D721Med (cell line): ENCODE measurements around the gene ST8SIA1.

Experiments
- DNase-seq: peaks from one replicate; pipeline ENCODE4 v3.0.0; 2011; ENCODE audit warnings: low spot score; ENCODE audit not compliant: insufficient read length
- FAIRE-seq: peaks from 2 replicates; lab custom pipeline; 2011; peaks lifted over from hg19 to GRCh38; lab: Jason Lieb, UNC
- TF ChIP-seq, protein P1 (sequence below): IDR thresholded peaks from 2 replicates; pipeline ENCODE4 v1.5.1; 2012; ENCODE audit warnings: mild to moderate bottlenecking, control low read depth; ENCODE audit not compliant: insufficient read depth; ENCODE audit errors: missing control alignments

The ST8SIA1 gene

DNA sequence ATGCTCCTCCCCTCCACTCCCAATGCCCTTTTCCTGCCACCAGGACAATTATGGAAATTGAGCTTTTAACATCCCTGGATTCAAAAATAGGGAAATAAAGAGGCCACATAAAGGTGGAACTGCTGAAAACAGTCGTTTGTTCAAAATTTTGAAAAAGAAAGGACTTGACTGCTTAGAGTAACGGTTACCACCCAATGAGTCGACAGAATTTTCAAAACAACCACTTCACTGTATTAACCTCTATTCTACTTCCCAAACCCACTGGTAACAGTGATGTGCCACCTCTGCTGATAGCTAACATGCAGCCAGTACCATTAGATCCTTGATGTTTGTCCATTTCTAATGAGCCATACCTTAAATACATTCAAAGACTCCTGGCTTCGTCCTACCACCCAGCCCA is 4.9 kb downstream of the ST8SIA1 start:
- TF ChIP-seq, protein P1, sequence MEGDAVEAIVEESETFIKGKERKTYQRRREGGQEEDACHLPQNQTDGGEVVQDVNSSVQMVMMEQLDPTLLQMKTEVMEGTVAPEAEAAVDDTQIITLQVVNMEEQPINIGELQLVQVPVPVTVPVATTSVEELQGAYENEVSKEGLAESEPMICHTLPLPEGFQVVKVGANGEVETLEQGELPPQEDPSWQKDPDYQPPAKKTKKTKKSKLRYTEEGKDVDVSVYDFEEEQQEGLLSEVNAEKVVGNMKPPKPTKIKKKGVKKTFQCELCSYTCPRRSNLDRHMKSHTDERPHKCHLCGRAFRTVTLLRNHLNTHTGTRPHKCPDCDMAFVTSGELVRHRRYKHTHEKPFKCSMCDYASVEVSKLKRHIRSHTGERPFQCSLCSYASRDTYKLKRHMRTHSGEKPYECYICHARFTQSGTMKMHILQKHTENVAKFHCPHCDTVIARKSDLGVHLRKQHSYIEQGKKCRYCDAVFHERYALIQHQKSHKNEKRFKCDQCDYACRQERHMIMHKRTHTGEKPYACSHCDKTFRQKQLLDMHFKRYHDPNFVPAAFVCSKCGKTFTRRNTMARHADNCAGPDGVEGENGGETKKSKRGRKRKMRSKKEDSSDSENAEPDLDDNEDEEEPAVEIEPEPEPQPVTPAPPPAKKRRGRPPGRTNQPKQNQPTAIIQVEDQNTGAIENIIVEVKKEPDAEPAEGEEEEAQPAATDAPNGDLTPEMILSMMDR = no peak
- FAIRE-seq (no peak), DNase-seq (no peak)

- DNase-seq = no peak
- TF ChIP-seq, protein P1 = no peak
- no peak for FAIRE-seq
Measured at GRCh38 chr12:22325218-22325617, 9.3 kb downstream of the ST8SIA1 start.

GRCh38 chr12:22322091-22322490 is 12.4 kb downstream of the ST8SIA1 start:
- DNase-seq (no peak), FAIRE-seq (no peak)
- TF ChIP-seq, protein P1 = no peak

- no peak for FAIRE-seq
- TF ChIP-seq, protein P1 = no peak
- no peak for DNase-seq
Measured at GRCh38 chr12:22321638-22322037, 12.9 kb downstream of the ST8SIA1 start.

- TF ChIP-seq, protein P1 = no peak
Measured at GRCh38 chr12:22321018-22321605, 13.4 kb downstream of the ST8SIA1 start.

GRCh38 chr12:22318108-22318737 is 16.3 kb downstream of the ST8SIA1 start:
- DNase-seq (no peak), FAIRE-seq (no peak)
- TF ChIP-seq, protein P1 = no peak

More at GRCh38 chr12:22321018-22321605, 13.4 kb downstream of the ST8SIA1 start:
- DNase-seq = no peak
- no peak for FAIRE-seq

DNA sequence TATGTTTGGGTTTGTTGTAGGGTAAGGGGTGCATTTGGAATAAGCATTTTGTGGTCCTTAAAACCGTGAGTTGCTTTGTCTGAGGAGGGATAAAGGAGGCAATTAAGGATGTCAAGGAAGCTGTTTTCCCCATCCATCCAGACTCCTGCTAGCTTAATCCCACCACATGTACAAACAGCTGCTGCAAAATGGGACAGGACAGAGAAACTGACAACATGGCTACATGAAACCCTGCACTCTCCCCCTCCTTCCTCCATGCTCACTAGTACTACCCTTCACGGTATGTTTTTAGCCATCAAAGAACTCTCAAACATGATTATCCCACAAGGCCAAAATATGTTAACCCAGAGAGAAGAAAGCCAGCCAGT is 20.6 kb downstream of the ST8SIA1 start:
- no peak for FAIRE-seq
- DNase-seq = no peak
- TF ChIP-seq, protein P1 = no peak
